GM12878 (cell line): ENCODE data around the gene SEC23IP.

Experiments used
- EP300 ChIP-seq, 2 experiments: fragments of 150-350 bp in 1 of 2; IDR thresholded peaks; 2 replicates each; pipeline ENCODE4 v1.6.1; 2011 to 2012; ENCODE audit warnings: low read depth in 2 of 2, low read length in 2 of 2, borderline replicate concordance in 1 of 2, improper control_type of control experiment in 1 of 2, inconsistent platforms in 1 of 2; ENCODE audit not compliant: control insufficient read depth in 1 of 2
- EZH2 ChIP-seq: IDR thresholded peaks from 2 replicates; pipeline ENCODE4 v1.6.1; 2012; ENCODE audit warnings: low read depth, mild to moderate bottlenecking, control low read depth, inconsistent platforms, low read length, borderline replicate concordance; ENCODE audit not compliant: control insufficient read depth
- POLR2A ChIP-seq: IDR thresholded peaks from 2 replicates; pipeline ENCODE4 v1.6.1; 2011; ENCODE audit warnings: low read depth, mild to moderate bottlenecking, low read length
- TAF1 ChIP-seq: IDR thresholded peaks from 2 replicates; pipeline ENCODE4 v1.6.1; 2011; ENCODE audit warnings: mild to moderate bottlenecking, low read depth, low read length, borderline replicate concordance
- YY1 ChIP-seq: IDR thresholded peaks from 2 replicates; pipeline ENCODE4 v1.6.1; 2011; ENCODE audit warnings: low read depth, mild to moderate bottlenecking, low read length
- ZNF274 ChIP-seq: IDR thresholded peaks from one replicate; pipeline ENCODE4 v1.8.0; 2011; ENCODE audit not compliant: insufficient read length, insufficient read depth
- TF ChIP-seq, protein P1 (sequence below), 3 experiments: IDR thresholded peaks in 2 of 3; conservative IDR thresholded peaks in 1 of 3; 2 replicates each; pipeline ENCODE4 v1.5.1; 2011; ENCODE audit warnings: low read depth in 3 of 3, low read length in 3 of 3, mild to moderate bottlenecking in 3 of 3, control low read depth in 2 of 3, moderate library complexity in 2 of 3, inconsistent platforms in 1 of 3, mixed read lengths in 1 of 3; ENCODE audit not compliant: control insufficient read depth in 2 of 3, insufficient read depth in 1 of 3; ENCODE audit errors: extremely low read depth in 1 of 3
- TF ChIP-seq, protein P2 (sequence below): IDR thresholded peaks from 2 replicates; pipeline ENCODE4 v1.6.1; 2012; ENCODE audit warnings: low read length, inconsistent platforms

GRCh38 chr10:119908166-119908565 is 15.6 kb downstream of the SEC23IP start:
- TF ChIP-seq TAF1 (no peak), YY1 (no peak), EZH2 (no peak), ZNF274 (no peak), EP300 (IDR thresholded peaks at IDR 0.05; ENCODE audit: borderline replicate concordance in 1 of 2, control insufficient read depth in 1 of 2, low read depth in 2 of 2, low read length in 2 of 2) (no peak), POLR2A (no peak)
- TF ChIP-seq, protein P1, sequence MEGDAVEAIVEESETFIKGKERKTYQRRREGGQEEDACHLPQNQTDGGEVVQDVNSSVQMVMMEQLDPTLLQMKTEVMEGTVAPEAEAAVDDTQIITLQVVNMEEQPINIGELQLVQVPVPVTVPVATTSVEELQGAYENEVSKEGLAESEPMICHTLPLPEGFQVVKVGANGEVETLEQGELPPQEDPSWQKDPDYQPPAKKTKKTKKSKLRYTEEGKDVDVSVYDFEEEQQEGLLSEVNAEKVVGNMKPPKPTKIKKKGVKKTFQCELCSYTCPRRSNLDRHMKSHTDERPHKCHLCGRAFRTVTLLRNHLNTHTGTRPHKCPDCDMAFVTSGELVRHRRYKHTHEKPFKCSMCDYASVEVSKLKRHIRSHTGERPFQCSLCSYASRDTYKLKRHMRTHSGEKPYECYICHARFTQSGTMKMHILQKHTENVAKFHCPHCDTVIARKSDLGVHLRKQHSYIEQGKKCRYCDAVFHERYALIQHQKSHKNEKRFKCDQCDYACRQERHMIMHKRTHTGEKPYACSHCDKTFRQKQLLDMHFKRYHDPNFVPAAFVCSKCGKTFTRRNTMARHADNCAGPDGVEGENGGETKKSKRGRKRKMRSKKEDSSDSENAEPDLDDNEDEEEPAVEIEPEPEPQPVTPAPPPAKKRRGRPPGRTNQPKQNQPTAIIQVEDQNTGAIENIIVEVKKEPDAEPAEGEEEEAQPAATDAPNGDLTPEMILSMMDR (IDR thresholded peaks at IDR 0.05 in 2 of 3, conservative IDR thresholded peaks at IDR 0.05 in 1 of 3; ENCODE audit: control insufficient read depth in 2 of 3, extremely low read depth in 1 of 3, insufficient read depth in 1 of 3, low read depth in 3 of 3, low read length in 3 of 3), result no peak
- TF ChIP-seq, protein P2, sequence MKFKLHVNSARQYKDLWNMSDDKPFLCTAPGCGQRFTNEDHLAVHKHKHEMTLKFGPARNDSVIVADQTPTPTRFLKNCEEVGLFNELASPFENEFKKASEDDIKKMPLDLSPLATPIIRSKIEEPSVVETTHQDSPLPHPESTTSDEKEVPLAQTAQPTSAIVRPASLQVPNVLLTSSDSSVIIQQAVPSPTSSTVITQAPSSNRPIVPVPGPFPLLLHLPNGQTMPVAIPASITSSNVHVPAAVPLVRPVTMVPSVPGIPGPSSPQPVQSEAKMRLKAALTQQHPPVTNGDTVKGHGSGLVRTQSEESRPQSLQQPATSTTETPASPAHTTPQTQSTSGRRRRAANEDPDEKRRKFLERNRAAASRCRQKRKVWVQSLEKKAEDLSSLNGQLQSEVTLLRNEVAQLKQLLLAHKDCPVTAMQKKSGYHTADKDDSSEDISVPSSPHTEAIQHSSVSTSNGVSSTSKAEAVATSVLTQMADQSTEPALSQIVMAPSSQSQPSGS, result no peak
